ENCODE results near the gene ALCAM.
"Not testable (repeated sequence)": the region's sequence is repeated elsewhere in the genome, so short reads cannot be mapped to it uniquely, and the experiment has no call there.

The ALCAM gene

DNA sequence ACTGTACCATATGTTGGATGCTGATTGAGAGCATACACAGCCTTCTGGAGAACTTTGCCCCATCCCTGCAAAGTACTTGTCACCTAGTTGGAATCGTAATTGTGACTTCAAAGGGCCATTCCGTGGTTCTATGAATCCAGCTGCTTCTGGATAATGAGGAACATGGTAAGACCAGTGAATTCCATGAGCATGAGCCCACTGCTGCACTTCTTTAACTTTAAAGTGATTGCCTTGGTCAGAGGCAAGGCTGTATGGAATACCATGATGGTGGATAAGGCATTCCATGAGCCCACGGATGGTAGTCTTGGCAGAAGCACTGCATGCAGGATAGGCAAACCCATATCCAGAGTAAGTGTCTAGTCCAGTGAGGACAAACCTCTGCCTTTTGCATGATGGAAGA, 235.6 kb downstream of the ALCAM start:
- DNase-seq, result not testable (repeated sequence)

DNA sequence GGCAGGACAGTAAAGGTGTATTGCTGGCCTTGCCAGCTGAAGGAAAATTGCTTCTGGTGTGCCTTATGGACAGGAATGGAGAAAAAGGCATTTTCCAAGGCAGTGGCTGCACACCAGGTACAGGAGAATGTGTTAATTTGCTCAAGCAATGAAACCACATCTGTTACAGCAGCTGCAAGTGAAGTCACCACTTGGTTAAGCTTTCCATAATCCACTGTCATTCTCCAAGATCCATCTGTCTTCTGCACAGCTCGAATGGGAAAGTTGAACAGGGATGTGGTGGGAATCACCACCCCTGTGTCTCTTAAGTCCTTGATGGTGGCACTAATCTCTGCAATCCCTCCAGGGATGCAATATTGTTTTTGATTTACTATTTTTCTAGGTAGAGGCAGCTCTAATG, 236.8 kb downstream of the ALCAM start:
- not testable (repeated sequence) for DNase-seq

GRCh38 chr3:105606016-105606415, 239.3 kb downstream of the ALCAM start:
- DNase-seq, result no peak

GRCh38 chr3:105608623-105609022, 241.9 kb downstream of the ALCAM start:
- no peak for DNase-seq

DNA sequence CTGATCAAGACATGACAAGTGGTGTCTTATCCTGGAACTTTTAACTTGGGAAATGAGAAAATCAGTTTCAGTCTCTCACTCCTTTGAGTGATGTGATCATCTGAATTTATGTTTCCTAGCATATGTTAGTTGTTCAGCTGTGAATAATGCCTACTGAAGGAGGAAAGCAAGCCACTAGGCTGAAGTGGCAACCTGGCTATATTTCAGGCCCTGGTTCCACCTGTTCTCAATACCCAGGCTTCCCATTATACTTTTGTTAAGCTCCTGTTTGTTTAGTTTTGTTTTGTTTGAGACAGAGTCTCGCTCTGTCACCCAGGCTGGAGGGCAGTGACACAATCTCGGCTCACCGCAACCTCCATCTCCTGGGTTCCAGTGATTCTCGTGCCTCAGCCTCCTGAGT, 243.8 kb downstream of the ALCAM start:
- no peak for DNase-seq

DNA sequence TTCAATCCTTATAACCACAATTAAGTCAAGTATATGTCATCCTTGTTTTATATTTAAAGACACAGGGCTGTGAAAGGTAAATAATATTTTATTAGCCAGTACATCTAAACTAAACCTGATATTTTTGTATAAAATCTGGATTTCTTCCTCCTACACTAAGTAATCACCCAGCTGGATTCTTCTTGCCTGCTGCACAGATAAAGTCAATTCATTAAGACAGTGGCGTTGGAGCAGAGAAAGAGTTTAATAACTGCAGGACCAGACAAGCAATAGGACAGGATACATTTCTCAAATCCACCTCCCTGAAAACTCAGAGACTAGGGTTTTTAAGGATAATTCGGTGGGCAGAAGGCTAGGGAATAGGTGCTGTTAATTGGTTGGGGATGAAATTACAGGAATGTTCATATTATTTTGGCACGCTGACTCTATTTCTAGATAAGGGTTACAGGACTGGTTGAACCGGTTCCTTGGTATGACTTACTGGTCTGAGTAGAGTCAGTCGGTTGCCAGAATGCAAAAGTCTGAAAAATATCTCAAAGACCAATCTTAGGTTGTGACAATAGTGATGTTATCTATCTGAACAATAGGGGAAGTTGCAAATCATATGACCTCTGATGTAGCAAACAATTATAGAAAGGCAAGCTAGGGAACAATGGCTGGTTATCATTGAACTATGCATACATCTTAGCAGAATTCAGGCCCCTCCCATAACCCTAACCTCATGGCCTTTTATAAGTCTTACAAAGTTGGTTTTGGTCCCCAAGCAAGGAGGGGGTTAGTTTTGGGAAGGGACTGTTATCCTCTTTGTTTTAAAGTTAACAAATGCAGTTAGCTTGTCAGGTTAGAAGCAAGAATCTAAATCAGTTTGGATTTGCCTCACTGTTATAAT, 244.8 kb downstream of the ALCAM start:
- DNase-seq, result no peak

- DNase-seq, result no peak
These were observed 246.4 kb downstream of the ALCAM start for GRCh38 chr3:105613120-105613519.

DNA sequence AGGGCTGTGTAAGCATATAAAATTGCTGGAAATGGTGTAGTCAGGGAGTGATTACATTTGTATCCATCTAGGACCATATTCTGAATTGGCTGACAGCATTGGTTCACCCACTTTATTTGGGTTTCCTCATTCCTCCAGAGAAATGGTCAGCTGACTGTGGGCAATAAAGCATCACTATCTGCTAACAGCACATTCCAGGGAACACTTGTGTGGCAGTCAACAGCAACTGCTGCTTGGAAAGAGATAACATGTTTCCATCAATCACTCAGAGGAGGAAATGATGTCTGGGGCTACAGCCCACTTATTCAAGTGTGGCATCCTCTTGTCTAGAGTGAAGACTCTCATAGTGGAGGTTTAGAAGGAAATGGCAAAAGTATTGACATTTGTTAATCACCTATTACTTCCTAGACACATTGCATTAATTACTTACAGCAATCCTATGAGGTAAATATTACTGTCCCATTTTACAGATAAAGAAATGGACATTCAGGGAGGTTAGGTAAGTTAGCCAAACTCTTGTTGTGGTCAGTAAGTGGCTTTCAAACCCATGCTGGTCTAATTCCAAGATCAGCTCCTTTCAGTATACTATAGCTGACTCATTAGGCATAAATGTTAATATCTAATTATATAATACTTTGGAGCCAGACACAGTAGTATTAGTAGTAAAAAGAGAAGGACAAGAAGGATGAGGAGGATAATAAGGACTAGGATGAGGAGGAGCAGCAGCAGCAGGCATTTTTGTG, 247.8 kb downstream of the ALCAM start:
- no peak for DNase-seq

GRCh38 chr3:105615814-105616213, 249.1 kb downstream of the ALCAM start:
- no peak for DNase-seq

GRCh38 chr3:105616374-105617121, 249.8 kb downstream of the ALCAM start:
- DNase-seq, result no peak

DNA sequence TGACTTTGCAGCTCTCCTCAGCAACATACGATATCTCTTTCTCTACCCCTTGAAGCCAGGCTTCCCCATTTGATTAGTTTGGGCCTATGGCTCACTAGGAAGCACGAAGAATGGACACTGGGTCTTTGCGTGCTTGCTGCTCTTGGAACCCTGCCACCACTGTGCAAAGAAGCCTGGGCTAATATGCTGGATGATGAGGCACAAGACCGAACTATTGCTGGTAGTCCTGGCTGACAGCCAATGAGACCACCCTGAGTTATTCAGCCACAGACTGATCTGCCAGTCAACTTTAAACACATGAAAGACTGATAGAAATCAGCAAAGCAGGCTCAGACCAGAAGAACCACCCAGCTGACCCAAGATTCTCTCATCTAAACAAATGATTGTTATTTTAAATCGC, 251.8 kb downstream of the ALCAM start:
- DNase-seq, result no peak

DNA sequence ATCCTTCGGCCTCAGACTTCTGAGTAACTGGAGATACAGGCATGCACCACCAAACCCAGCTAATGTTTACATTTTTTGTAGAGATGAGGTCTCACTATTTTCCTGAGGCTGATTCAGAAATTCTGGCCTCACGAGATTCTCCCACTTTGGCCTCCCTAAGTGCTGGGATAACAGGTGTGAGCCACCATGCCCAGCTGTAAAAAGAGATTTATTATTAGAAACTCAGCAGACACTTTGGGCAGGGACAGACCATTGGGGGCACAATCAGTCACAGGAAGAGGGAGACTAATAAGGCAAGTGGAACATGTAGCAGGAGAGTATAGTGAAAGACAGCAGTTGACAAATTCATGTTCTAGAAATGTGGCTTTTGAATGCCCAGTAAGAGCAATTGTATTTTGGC, 252.9 kb downstream of the ALCAM start:
- DNase-seq, result no peak

- DNase-seq, result no peak
These were observed 253.5 kb downstream of the ALCAM start for GRCh38 chr3:105620236-105620635.

GRCh38 chr3:105622169-105622568, 255.5 kb downstream of the ALCAM start:
- no peak for DNase-seq
